IPS-15b (cell line): ENCODE measurements around the gene MYO7B.

Experiments
- H3K27me3 ChIP-seq: one replicate; pipeline ENCODE4 v1.6.1; 2013; ENCODE audit warnings: low read length; ENCODE audit not compliant: control insufficient read depth, insufficient read depth
- H3K36me3 ChIP-seq: one replicate; pipeline ENCODE4 v1.6.1; 2013; ENCODE audit warnings: low read length; ENCODE audit not compliant: control insufficient read depth, insufficient read depth
- H3K4me1 ChIP-seq: one replicate; pipeline ENCODE4 v1.6.1; 2013; ENCODE audit warnings: mild to moderate bottlenecking, low read length; ENCODE audit not compliant: control insufficient read depth, insufficient read depth
- H3K4me3 ChIP-seq: one replicate; pipeline ENCODE4 v1.5.1; 2013; ENCODE audit warnings: low read depth, low read length
- H3K9ac ChIP-seq: one replicate; pipeline ENCODE4 v1.6.1; 2013; ENCODE audit warnings: low read depth, mild to moderate bottlenecking, low read length
- H3K9me3 ChIP-seq: one replicate; pipeline ENCODE4 v1.6.1; 2013; ENCODE audit warnings: mild to moderate bottlenecking, low read length; ENCODE audit not compliant: control insufficient read depth, insufficient read depth

MYO7B gene

GRCh38 chr2:127683757-127684156, 148.3 kb downstream of the MYO7B start:
- H3K27me3 ChIP-seq: peaks cover 2% of the 10 kb centered on the region
- no peak overlapping the region for H3K9ac ChIP-seq
- no peaks in the 10 kb centered on the region for H3K4me1 ChIP-seq
- H3K4me3 ChIP-seq: no peak overlapping the region
- no peaks in the 10 kb centered on the region for H3K36me3 ChIP-seq
- no peaks in the 10 kb centered on the region for H3K9me3 ChIP-seq

- no peaks in the 10 kb centered on the region for H3K4me1 ChIP-seq
- H3K4me3 ChIP-seq: no peak overlapping the region
- H3K9ac ChIP-seq: no peak overlapping the region
- peaks cover 6% of the 10 kb centered on the region for H3K9me3 ChIP-seq
- H3K27me3 ChIP-seq: no peaks in the 10 kb centered on the region
- H3K36me3 ChIP-seq: no peaks in the 10 kb centered on the region
These were observed 150.1 kb downstream of the MYO7B start for GRCh38 chr2:127685410-127686080.
